H9 (cell line): ENCODE measurements around the gene FLVCR2. TPM values are rescaled to one million over a fixed set of nuclear protein-coding genes. Genes with fewer than 3 reads are reported as not detected.

Experiments used
- DNase-seq: peaks from one replicate; pipeline ENCODE4 v3.0.0-alpha.2; 2017
- H2AFZ ChIP-seq: one replicate; pipeline ENCODE4 v1.6.1; 2013; ENCODE audit warnings: mild to moderate bottlenecking, low read length, control low read depth, moderate library complexity
- H2AK5ac ChIP-seq: 2 replicates; pipeline ENCODE4 v1.6.1; 2013; ENCODE audit warnings: low read length, control low read depth, mixed read lengths; ENCODE audit not compliant: insufficient read length
- H2BK120ac ChIP-seq: one replicate; pipeline ENCODE4 v1.6.1; 2013; ENCODE audit warnings: low read depth, mild to moderate bottlenecking, low read length, control low read depth, inconsistent platforms; ENCODE audit not compliant: poor library complexity, severe bottlenecking
- H2BK12ac ChIP-seq: 2 replicates; pipeline ENCODE4 v1.6.1; 2013; ENCODE audit warnings: low read length, control low read depth, mixed read lengths, low read depth; ENCODE audit not compliant: insufficient read length
- H2BK15ac ChIP-seq: 2 replicates; pipeline ENCODE4 v1.6.1; 2013; ENCODE audit warnings: low read depth, low read length, control low read depth
- H2BK20ac ChIP-seq: one replicate; pipeline ENCODE4 v1.6.1; 2013; ENCODE audit warnings: low read depth, mild to moderate bottlenecking, low read length, control low read depth, inconsistent platforms; ENCODE audit not compliant: poor library complexity, severe bottlenecking
- H2BK5ac ChIP-seq: 2 replicates; pipeline ENCODE4 v1.6.1; 2013; ENCODE audit warnings: low read length, control low read depth, mixed read lengths; ENCODE audit not compliant: insufficient read length
- H3K14ac ChIP-seq: 2 replicates; pipeline ENCODE4 v1.6.1; 2013; ENCODE audit warnings: low read length, control low read depth; ENCODE audit not compliant: insufficient read depth
- H3K18ac ChIP-seq: 2 replicates; pipeline ENCODE4 v1.6.1; 2013; ENCODE audit warnings: low read depth, mild to moderate bottlenecking, mixed read lengths, low read length, control low read depth; ENCODE audit not compliant: insufficient read length
- H3K23ac ChIP-seq: 2 replicates; pipeline ENCODE4 v1.6.1; 2013; ENCODE audit warnings: low read length, control low read depth, mixed read lengths, low read depth; ENCODE audit not compliant: insufficient read length
- H3K23me2 ChIP-seq: 2 replicates; pipeline ENCODE4 v1.6.1; 2013; ENCODE audit warnings: low read depth, mild to moderate bottlenecking, mixed read lengths, low read length, control low read depth; ENCODE audit not compliant: insufficient read length, poor library complexity, severe bottlenecking
- H3K27ac ChIP-seq: 2 replicates; pipeline ENCODE4 v1.5.1; 2013; ENCODE audit warnings: low read length, control low read depth, mixed read lengths, low read depth; ENCODE audit not compliant: insufficient read length
- H3K27me3 ChIP-seq: 2 replicates; pipeline ENCODE4 v1.6.1; 2013; ENCODE audit warnings: low read length, control low read depth, inconsistent platforms; ENCODE audit not compliant: insufficient read depth
- H3K4ac ChIP-seq: 2 replicates; pipeline ENCODE4 v1.6.1; 2013; ENCODE audit warnings: low read depth, mild to moderate bottlenecking, control low read depth, inconsistent platforms, low read length, moderate library complexity
- H3K4me1 ChIP-seq: 2 replicates; pipeline ENCODE4 v1.6.1; 2013; ENCODE audit warnings: low read length, control low read depth, inconsistent platforms; ENCODE audit not compliant: insufficient read depth
- H3K4me2 ChIP-seq: 2 replicates; pipeline ENCODE4 v1.6.1; 2013; ENCODE audit warnings: low read length, control low read depth, mixed read lengths; ENCODE audit not compliant: insufficient read length, insufficient read depth
- H3K56ac ChIP-seq: 2 replicates; pipeline ENCODE4 v1.6.1; 2013; ENCODE audit warnings: low read depth, mild to moderate bottlenecking, mixed read lengths, low read length, control low read depth; ENCODE audit not compliant: insufficient read length
- H3K79me1 ChIP-seq: 2 replicates; pipeline ENCODE4 v1.6.1; 2013; ENCODE audit warnings: low read depth, mild to moderate bottlenecking, moderate library complexity, low read length, control low read depth, inconsistent platforms; ENCODE audit not compliant: insufficient read depth, poor library complexity, severe bottlenecking
- H3K79me2 ChIP-seq: 2 replicates; pipeline ENCODE4 v1.6.1; 2013; ENCODE audit warnings: low read length, control low read depth, inconsistent platforms; ENCODE audit not compliant: insufficient read depth
- H3K9ac ChIP-seq: 2 replicates; pipeline ENCODE4 v1.6.1; 2013; ENCODE audit warnings: low read length, control low read depth, mixed read lengths; ENCODE audit not compliant: insufficient read length; ENCODE audit errors: extremely low read depth
- H3K9me3 ChIP-seq: one replicate; pipeline ENCODE4 v1.6.1; 2013; ENCODE audit warnings: low read depth, low read length, inconsistent platforms; ENCODE audit not compliant: control insufficient read depth
- H3T11ph ChIP-seq: one replicate; pipeline ENCODE4 v1.6.1; 2013; ENCODE audit warnings: mild to moderate bottlenecking, low read length, control low read depth, inconsistent platforms
- H4K20me1 ChIP-seq: one replicate; pipeline ENCODE4 v1.6.1; 2013; ENCODE audit not compliant: control insufficient read depth, insufficient read length, insufficient read depth
- H4K5ac ChIP-seq: 2 replicates; pipeline ENCODE4 v1.6.1; 2013; ENCODE audit warnings: low read depth, mild to moderate bottlenecking, mixed read lengths, low read length, control low read depth; ENCODE audit not compliant: insufficient read length
- H4K8ac ChIP-seq: replicated peaks from 2 replicates; pipeline ENCODE4 v1.6.1; 2013; ENCODE audit warnings: low read length, control low read depth, mixed read lengths, low read depth; ENCODE audit not compliant: insufficient read length
- H4K91ac ChIP-seq: 2 replicates; pipeline ENCODE4 v1.6.1; 2013; ENCODE audit warnings: low read depth, mild to moderate bottlenecking, moderate library complexity, mixed read lengths, low read length, control low read depth; ENCODE audit not compliant: insufficient read length
- H3K27ac Mint-ChIP-seq, 3 experiments: 2 replicates in 2 of 3; 3 replicates in 1 of 3; pipeline ENCODE4 v1.8.0; 2020 to 2021; ENCODE audit warnings: mixed read lengths in 3 of 3, mild to moderate bottlenecking in 1 of 3, moderate library complexity in 1 of 3
- H3K27me3 Mint-ChIP-seq: 2 replicates; pipeline ENCODE4 v1.8.0; 2021; ENCODE audit warnings: low read depth, mild to moderate bottlenecking, moderate library complexity, mixed read lengths
- H3K36me3 Mint-ChIP-seq, 3 experiments: 2 replicates in 2 of 3; 3 replicates in 1 of 3; pipeline ENCODE4 v1.8.0; 2020 to 2021; ENCODE audit warnings: low read depth in 3 of 3, mixed read lengths in 3 of 3; ENCODE audit not compliant: insufficient read depth in 1 of 3
- H3K4me1 Mint-ChIP-seq, 2 experiments: 2 replicates each; pipeline ENCODE4 v1.8.0; 2020; ENCODE audit warnings: mixed read lengths in 2 of 2
- H3K4me3 Mint-ChIP-seq, 2 experiments: 2 replicates in 1 of 2; 3 replicates in 1 of 2; pipeline ENCODE4 v1.8.0; 2020 to 2021; ENCODE audit warnings: mild to moderate bottlenecking in 2 of 2, mixed read lengths in 2 of 2, moderate library complexity in 1 of 2
- H3K9me3 Mint-ChIP-seq, 2 experiments: 2 replicates in 1 of 2; 3 replicates in 1 of 2; pipeline ENCODE4 v1.8.0; 2020; ENCODE audit warnings: mild to moderate bottlenecking in 2 of 2, mixed read lengths in 2 of 2, moderate library complexity in 1 of 2
- CTCF ChIP-seq: fragments of 200-600 bp; sonication (generic); conservative IDR thresholded peaks from 3 replicates; pipeline ENCODE4 v1.8.0; 2021; ENCODE audit warnings: antibody characterized with exemption, mild to moderate bottlenecking
- WGBS: extraction: QIAGEN DNeasy Blood & Tissue Kit; methylation state at CpG from one replicate; pipeline ENCODE4 v1.1.7; 2013; ENCODE audit warnings: missing lambda C conversion rate, low lambda C conversion rate, mixed read lengths; ENCODE audit not compliant: insufficient read length; ENCODE audit errors: extremely low coverage; 5-methylcytosine and 5-hydroxymethylcytosine counted together
- total RNA-seq: library from RNA; stranded (reverse); gene quantifications from 2 replicates; pipeline ENCODE4 v1.2.1, GENCODE V29; 2021

Gene FLVCR2
- total RNA-seq, 1 experiment from 2014 or later, result 7.1 TPM

GRCh38 chr14:75660630-75661498 lies 82.4 kb downstream of the FLVCR2 start, which contains the start of the genes ERG28 and TTLL5:
Gene ERG28 (minus strand): TSS chr14:75660876. CDS start chr14:75657502, 3,374 bp downstream.
Gene TTLL5 (plus strand): TSS chr14:75661246. CDS start chr14:75663150, 1,904 bp downstream.
- no peaks in the 10 kb centered on the region; the same call in 1 of the 2 replicates for H3K27me3 Mint-ChIP-seq
- H3K4me1 Mint-ChIP-seq, result peaks cover 5 to 17% of the 10 kb centered on the region in 2 experiments

More at GRCh38 chr14:75660630-75661498, 82.4 kb downstream of the FLVCR2 start, which contains the start of the genes ERG28 and TTLL5:
- Histone ChIP-seq H3K23me2 (peaks cover 4% of the 10 kb centered on the region), H3K27me3 (no peaks in the 10 kb centered on the region), H3K4me2 (peak within 1 kb of the TSS; percentile 77), H3K27ac (peak within 1 kb of the TSS; percentile 28), H3K9me3 (no peaks in the 10 kb centered on the region), H4K8ac (no peak within 1 kb of the TSS), H3K79me1 (no peaks in the 10 kb centered on the region), H3K23ac (no peak within 1 kb of the TSS), H4K20me1 (no peaks in the 10 kb centered on the region), H3T11ph (no peak within 1 kb of the TSS), H3K4me1 (no peaks in the 10 kb centered on the region), H3K18ac (no peak within 1 kb of the TSS), H2AFZ (no peak within 1 kb of the TSS), H3K79me2 (peaks cover 4% of the 10 kb centered on the region; the same call in 1 of the 2 replicates), H3K56ac (no peak within 1 kb of the TSS), H4K91ac (no peak within 1 kb of the TSS), H2BK5ac (no peak within 1 kb of the TSS), H2AK5ac (no peak within 1 kb of the TSS), H2BK12ac (no peak within 1 kb of the TSS), H3K9ac (peak within 1 kb of the TSS; percentile 57), H3K14ac (0 out of 2 replicates have a peak within 1 kb of the TSS, but pooled peaks have one; percentile 4), H2BK120ac (no peak within 1 kb of the TSS), H4K5ac (no peak within 1 kb of the TSS), H2BK15ac (no peak within 1 kb of the TSS), H3K4ac (no peak within 1 kb of the TSS), H2BK20ac (no peak within 1 kb of the TSS)
- Mint-ChIP-seq H3K9me3 (no peaks in the 10 kb centered on the region), H3K4me3 (peak within 1 kb of the TSS; percentile 93), H3K36me3 (peaks cover 13 to 24% (median 24%) of the 10 kb centered on the region in 3 experiments; a peak in 5 of 7 replicates), H3K27ac (peak within 1 kb of the TSS; percentile 80 to 98 (median 97))
- peak; percentile 98 for DNase-seq
- no peak for TF ChIP-seq CTCF
- WGBS, result no CpG with 5 or more reads among the region's 60 CpGs
